Suppressor macrophage treated with lipopolysaccharide for 1 hour (primary cell): Measurements from ENCODE around the gene E2F3.

Experiments used
- DNase-seq, 3 donors: peaks; one replicate each; pipeline ENCODE4 v3.0.0-alpha.2; 2020 to 2022

E2F3 gene

DNA sequence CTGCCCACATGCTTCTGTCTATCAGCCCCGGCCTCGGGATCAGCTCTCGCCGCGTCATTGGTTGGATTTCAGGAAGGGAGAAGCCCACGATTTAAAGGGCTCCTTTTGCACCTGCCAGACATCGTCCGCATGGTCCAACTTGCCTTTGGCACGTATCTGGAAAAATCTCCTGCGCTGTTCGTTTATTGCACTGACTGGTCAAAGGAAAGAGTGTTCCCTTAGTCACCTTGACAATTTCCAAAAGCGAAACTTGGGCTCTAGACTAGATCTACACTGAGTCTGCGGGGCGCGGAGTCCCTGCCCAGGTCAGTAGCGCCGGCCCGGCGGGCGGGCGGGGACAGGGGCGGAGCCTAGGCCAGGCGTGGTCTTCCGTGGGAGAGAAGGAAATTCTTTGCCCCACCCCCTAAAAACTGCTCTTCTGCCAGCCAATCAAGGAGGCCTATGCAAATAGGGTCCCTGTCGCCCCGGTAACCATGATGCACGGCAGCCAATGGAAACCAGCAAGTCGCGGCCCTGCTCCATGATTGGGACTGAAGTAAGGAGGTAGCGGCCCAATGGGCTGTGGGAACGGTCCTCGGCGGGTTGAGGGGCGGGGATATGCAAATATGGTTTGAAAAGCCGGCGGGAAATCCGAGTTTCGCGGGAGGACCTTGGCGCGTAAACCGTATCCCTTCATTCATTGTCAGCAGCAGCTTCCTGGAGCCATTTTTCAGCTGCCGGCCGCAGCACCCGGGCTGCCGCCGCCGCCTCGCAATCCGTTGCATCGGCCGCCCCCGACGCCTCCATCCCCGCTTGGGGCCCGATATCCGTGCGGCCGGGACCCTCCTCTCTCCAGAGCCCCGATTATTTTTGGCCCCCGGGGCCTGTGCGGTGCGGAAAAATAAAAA lies at the start of gene E2F3:
Gene E2F3 (plus strand): TSS at position 675 of the 887 bp plus-strand sequence. CDS start 354 bp downstream, outside the sequence.
- DNase-seq: peak; percentile 99 to 100 (median 100)

DNA sequence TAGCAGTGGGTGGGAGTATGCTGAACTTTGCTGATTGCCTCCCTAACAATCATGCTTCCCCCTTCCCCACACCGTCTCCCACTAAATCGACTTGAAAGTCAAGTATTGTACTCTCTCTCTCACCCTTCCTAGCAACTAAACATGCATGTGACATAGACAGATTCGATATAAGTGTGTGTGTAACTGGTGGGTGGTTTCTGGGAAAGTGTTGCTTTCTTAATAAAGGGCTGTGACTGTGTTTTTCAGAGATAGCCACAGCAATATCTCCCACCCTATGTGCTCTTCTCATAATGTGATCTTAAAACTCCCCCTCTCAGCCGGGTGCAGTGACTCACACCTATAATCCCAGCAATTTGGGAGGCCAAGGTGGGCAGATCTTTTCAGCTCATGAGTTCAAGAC lies 49.3 kb upstream of the E2F3 start:
- no peak for DNase-seq

DNA sequence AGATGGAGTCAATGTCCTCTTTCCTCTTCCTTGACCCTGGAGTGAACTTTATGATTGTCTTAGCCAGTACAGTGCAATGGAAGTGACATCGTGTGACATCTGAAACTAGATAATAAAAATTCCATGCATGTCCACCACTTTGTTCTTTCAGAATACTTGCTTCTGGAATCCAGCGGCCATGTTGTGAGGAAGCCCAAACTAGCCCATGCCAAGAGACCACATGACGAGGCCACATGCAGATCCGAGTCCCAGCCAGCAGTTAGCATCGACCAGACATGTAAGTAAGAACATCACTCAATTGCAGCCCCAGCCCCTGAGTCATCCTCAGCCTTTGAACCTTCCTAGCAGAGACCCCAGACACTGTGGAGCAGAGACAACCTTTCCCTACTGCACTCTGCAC lies 48.5 kb upstream of the E2F3 start:
- no peak for DNase-seq

DNA sequence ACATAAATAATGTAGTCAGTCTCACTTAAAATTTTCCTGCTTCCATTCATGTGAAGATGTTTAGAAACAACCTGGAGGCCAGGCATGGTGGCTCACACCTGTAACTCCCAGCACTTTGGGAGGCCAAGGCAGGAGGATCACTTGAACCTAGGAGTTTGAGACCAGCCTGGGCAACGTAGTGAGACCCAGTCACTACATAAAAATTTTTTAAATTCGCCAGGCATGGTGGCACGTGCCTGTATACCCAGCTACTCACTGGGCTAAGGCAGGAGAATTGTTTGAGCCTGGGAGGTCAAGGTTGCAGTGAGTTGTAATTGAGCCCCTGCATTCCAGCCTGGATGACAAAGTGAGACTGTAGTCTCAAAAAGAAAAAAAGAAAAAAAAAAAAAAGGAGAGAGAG lies 47.3 kb upstream of the E2F3 start:
- no peak for DNase-seq

DNA sequence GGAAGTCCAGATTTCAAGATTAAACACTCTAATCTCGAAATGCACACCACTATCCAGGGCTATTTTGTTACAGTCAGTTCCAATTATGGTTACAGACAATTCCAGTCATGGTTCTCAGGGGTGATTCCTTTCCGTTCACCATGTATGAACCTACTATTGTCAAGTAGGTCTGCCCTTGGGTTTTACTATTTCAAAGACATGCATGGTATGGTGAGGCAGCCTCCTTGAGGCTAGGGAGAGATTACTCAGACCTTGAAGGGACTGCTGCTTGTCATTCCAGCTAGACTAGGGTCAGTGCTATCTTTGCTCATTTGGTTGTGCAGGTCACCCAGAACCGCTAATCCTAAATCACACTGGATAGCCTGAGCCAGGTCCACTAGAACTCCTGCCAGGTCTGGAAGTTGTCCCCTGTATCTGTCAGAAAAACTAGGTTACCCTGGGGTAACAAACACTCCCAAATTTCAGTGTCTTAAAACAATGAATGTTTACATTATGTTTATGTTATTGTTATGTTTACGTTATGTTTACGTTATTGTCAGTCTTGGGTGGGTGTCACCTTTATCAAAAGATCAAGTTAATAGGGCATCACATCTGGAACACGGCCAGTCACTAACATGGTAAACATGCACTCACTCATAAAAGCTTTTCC lies 41.1 kb upstream of the E2F3 start:
- DNase-seq: no peak

DNA sequence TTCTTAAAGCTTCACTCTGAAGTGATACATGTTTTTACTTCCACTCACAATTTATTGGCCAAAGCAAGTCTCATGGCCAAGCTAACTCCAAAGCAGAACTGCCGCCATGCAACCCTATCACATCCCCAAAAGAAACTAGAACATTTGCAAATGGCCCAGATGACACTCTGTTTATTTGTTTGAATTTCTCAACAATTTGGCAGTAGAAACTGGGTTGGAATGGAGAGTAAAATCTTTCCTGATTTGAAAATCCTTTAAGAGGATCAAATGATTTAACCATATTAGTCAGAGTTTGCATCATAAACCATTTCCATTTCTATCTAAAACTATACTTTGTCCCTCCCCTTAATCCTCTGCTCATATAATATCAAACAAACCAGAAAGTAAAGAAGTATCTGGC lies 39.1 kb upstream of the E2F3 start:
- no peak for DNase-seq

DNA sequence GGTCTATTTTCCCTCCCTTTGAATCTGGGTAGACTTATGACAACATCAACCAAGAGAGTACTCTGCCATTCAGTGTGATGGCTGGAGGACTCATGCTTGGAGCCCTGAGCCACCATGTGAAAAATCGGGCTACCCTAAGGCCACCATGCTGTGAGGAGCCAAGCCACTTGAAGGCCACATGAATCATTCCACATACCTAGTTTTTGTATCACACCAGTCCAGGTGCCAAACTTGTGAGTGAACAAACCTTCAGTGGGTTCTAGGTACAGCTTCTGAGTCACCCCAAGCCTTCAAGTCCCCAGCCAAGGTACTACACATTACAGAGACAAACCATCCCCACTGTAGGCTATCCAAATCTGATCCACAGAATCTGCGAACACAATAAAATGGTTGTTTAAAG lies 37.4 kb upstream of the E2F3 start:
- no peak for DNase-seq

DNA sequence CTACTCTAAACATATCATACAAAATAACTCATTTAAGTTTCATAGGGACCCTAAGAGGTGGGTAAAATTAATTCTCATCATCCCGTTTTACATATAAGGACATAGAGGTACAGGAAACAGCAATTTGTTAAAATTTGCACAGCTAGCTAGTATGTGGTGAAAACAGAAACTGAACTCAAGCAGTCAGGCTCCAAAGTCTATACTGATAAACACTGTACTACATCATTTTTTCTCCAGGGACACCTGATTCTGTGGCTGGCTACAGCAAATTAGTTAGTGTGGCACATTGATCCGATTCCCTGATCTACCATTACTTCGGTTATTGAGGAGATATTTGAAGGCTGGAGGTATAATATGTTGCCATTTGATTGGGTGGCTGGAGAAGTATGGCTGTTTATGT lies 36.2 kb upstream of the E2F3 start:
- no peak for DNase-seq

DNA sequence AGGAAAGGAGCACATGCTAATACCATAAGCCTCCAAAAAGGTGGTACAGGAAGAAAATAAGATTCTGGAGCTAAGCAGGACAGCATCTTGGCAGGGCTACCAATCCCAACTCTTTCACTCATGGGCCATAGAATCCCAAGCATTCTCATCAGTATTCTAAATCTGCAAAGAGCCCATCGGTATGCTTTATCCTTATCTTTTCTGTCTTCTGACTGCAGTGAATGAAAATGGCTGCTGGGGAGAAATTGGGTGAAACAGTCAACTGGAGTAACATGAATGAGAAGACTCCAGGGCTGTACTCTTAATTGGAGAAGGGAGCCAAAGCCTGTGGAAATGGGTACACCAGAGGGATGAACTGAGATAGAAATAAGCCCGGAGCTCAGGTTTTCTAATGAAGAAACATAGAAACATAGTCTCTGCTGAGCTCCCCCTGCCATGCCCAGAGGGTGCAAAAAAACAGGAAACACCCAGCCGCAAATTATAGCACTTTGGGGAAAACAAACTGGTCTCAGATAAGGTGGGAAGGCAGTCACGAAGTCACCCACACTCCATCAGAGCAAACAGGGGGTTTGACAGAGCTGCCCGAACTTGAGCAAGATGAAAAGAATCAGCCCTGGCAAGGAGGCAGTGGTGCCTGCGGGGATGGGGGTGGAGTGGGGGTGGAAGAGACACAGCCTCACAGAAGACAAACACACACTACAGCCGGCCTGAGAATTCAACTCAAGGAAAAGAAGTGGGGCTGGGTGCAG lies 35.4 kb upstream of the E2F3 start:
- DNase-seq: peak in 2 of 3 donors; percentile 8 to 52

DNA sequence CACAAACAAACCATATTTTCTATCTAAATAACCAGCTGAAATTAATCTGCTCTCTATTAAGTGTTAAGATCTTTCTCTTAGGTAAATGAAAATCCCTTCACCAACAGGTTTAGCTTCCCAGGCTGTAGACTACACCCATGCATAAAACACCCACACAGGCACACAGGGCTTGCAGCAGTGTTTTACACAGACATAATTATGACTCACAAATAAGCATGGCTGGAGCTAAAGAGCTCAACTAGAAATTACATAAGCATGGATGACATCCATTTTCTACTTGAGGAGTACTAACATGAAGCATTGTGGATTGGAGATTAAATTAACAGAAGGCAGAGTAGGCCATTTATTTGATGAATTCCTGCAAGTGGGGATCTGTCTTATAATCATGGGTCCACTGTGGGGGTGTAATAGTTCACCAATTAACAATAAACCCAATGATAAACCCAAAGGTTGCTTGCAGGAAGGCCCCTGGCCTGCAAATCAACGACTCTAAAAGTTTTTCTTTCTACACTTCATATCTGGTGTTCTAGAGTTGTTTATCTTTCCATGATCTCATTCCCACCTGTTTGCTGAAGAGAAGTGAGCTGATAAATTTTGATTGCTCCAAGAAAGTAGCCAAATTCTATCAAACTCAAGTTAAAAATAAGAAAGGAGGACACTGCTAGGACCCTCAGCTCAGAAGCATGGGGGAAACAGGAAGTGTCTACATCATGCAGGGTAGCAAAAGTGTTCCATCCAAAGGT lies 33.8 kb upstream of the E2F3 start:
- DNase-seq: peak; percentile 57 to 71 (median 62)

DNA sequence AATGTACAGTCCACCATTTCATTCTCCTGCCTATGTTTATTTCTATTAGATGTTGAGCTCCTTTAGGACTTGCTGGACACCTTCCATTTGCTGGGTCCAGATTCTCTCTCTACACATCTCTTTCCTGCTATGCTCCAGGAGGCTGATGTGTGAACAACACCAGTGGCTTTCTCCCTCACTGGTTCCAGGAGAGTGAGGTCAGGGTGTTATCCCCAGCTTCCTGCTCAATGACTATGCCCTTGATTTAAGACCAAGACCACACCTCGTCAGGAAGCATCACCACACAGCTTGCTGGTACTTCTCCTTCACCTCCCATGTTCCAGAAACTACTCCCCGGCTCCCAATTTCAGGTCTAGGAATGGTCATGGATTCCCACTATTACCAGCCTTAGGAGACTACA lies 31.3 kb upstream of the E2F3 start:
- DNase-seq: no peak

DNA sequence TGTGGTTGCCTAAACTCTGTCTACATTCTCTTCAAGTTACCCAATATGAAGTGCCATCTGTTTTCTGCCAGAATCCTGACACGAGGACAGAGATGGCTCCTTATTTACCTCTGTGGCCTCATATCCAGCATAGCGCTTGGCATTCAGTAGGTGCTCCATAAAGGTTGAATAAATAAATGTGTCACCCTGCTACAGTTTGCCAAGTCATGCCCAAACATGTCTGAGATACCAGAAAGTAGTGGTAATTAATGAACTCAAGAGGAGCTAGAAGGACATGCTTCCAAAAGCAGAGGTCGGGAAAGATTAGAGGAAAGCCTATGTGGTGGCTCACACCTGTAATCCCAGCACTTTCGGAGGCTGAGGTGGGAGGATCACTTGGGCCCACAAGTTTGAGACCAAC lies 30.9 kb upstream of the E2F3 start:
- no peak for DNase-seq

DNA sequence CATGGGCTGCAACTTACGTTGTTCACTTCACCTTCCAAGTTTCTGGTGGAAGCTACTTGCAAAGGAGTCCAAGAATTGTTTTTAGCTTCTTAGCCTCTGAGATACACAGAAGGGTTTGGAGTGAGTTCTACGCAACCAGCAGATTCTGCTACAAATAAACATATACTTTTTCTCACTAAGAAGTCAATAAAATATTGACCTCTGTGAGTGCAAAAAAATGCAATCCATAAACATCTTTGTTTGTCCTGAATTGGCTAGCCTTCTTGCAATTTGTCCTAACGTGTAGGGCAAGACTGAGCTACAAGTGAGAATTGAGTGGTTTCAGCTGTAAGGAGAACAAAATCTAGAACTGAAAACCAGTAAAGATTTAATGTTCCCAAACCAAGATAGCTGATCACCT lies 26.2 kb upstream of the E2F3 start:
- no peak for DNase-seq

DNA sequence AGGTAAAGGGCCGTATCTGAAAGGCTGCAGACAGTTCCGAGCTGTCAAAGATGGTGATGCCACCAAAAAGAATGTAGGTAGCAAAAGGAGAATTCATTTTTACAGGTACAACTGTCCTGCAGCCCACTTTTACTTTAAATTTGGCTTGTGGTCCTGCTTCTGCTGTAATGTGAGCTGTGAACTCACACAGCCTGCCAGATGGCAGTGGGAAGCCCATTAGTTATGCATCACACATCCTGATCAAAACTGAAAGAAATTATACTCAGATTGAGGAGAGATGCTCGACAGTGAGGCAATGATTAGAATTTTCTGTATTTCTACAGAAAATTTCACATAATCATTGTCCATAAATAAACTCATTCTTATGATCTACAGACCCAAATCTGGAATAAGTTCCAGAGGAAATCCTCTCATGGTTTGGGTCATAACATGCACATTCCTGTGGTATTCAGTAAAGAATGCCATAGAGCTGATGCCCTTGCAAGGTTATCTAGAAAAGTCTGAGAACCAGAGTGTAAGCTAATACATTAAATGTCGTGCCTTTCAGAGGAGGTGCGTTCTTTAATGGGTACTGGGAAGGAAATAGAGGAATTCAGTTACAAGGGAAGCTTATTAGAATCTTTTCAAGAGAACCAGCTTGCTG lies 23.9 kb upstream of the E2F3 start:
- DNase-seq: no peak

DNA sequence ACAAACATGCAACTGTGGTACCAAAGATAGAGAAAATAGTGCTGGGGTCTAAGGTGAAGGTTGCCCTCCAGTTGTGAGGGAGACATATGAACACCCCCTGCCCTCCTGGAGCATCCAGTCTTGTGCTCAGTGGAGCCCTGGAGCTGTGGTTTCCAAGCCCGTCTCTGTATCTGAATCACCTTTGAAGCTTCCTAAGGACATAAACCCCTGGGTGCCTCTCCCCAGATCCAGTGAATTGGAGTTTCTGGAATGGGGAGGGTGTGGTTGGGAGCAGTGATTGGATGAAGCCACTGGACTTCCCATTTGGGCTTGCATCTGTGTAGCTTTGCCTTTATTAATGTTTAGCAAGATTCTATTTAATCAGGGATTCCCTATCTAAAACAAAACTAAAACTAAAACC lies 22.4 kb upstream of the E2F3 start:
- no peak for DNase-seq

DNA sequence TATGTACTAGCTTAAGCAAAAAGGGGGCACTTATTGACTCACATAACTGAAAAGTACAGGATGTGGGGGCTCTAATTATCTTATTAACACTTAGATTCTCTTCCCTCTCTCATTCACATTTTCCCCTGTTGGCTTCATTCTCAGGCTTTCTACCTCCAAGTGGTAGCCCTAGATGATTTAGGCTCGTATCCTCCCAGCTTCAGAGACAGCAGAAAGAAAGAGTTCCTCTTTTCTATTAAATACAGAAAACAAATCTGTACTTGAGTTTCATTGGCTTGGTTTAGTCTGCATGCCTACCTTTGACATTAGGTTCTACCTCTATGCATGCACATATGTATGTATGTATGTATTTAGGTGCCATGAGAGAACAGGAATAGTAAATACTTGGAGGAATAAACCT lies 15.5 kb upstream of the E2F3 start:
- DNase-seq: no peak

DNA sequence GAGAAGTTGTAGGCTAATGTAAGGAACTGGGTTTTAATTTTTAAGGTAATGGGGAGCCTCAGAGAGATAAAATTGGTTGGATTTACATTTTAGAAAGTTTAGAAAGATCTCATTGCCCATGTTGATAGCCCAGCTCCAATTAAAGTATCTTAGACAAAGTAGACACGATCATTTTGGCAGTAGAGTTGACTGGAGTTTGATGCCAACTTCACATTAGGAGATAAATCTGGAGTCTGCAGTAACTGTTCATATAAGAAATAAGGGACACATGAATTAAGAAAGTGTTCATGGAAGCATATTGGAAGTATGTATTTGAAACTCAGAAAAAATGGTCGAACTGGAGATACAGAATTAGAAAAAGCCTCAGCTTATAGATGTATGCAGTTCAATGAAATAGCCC lies 12.6 kb upstream of the E2F3 start:
- no peak for DNase-seq

DNA sequence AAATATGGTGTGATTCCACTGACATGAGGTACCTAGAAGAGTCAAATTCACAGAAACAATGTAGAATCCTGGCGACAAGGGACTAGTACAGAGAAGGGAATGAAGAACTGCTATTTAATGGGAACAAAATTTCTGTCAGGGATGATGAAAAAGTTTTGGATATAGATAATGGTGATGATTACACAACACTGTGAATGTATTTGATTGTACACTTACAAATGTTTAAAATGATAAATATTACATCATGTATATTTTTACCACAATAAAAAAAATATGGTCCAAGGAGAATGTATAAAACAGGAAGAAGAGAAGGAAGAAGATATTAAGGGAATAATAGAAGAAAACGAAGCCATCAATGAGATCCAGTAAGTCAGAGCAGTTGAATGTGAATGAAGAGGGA lies 8.4 kb upstream of the E2F3 start:
- DNase-seq: no peak

DNA sequence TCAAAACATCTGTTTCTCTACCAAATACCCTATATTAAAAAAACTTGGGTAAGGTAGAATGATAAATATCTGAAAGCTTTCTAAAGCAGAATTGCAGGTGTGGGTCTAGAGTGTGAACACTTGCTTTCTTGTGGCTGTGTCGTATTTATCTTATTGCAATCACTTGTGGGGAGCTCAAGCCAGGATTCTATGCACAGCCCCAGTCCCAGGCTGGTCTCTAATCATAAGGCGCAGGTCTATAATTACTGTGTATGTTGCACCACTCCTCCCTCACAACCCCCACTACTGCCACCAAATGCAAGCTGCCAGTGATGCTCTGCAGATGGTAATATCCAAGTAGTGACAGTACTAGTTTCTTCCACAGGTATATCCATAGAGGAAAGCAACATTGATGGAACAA lies 2.2 kb upstream of the E2F3 start:
- DNase-seq: no peak

DNA sequence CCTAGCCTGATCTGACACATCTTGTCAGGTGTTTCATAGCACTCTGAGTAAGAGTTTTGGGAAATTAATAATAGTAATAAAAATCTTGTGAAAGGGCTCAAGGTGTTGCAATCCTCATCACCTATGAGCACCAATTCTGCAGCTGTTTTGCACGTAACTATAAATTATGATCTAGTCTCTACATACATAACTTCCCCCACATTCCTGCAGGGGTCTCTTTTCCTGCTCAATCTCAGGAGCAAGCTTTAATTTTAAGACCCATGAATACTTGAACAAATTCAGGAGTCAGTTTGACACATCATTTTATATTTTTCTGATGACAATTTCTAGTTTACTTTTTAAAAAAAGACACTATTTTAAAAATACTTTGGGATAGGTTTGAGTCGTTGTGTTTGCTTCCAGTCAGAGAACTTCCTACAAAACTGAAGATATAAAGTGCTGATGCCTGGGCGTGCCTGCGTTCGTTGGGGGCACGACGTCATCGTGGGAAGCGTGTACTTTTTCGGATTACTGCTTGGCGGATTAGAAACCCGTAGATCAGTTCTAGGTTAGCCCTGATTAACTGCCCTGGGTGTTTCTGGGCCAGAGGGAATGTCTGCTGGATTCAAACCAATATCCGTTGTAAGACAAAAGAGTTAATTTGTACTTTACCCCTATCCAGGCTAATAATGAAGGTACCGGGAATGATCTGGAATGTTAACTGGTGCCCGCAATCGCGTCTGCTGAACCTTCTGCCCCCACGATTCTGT lies 1.0 kb upstream of the E2F3 start:
- peak; percentile 90 to 92 (median 90) for DNase-seq

DNA sequence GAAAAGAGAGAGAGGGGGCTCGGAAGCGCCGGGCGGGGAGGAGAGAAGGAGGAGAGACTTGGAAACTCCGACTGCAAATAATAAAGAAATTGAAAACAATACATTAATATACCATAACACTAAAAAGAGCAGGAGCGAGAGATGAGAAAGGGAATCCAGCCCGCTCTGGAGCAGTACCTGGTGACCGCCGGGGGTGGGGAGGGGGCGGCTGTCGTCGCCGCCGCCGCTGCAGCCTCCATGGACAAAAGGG lies 338 bp downstream of the E2F3 start:
- no peak for DNase-seq
